Hepatocyte (in vitro differentiated cells): ENCODE results near the gene TMEM114. TPM values are rescaled to one million over a fixed set of nuclear protein-coding genes. Genes with fewer than 3 reads are reported as not detected.
A peak's percentile ranks its signal among the peaks of the same experiment; 100 is the strongest.

Source experiments
- DNase-seq: peaks from one replicate; pipeline ENCODE4 v3.0.0-alpha.2; 2016; ENCODE audit warnings: low spot score
- H2AFZ ChIP-seq: fragments of 200-600 bp; sonication (generic); 2 replicates; pipeline ENCODE4 v1.6.0; 2016; ENCODE audit warnings: antibody characterized with exemption, mild to moderate bottlenecking
- H3K27ac ChIP-seq: fragments of 200-600 bp; sonication (generic); 2 replicates; pipeline ENCODE4 v1.5.1; 2016; ENCODE audit warnings: mild to moderate bottlenecking
- H3K27me3 ChIP-seq: fragments of 200-600 bp; sonication (generic); 2 replicates; pipeline ENCODE4 v1.6.1; 2016
- H3K36me3 ChIP-seq: fragments of 200-600 bp; sonication (generic); replicated peaks from 2 replicates; pipeline ENCODE4 v1.5.1; 2016; ENCODE audit warnings: low read depth; ENCODE audit not compliant: insufficient read depth
- H3K4me1 ChIP-seq: fragments of 200-600 bp; sonication (generic); 2 replicates; pipeline ENCODE4 v1.5.1; 2016; ENCODE audit warnings: mild to moderate bottlenecking, moderate library complexity; ENCODE audit not compliant: insufficient read depth
- H3K4me2 ChIP-seq: fragments of 200-600 bp; sonication (generic); 2 replicates; pipeline ENCODE4 v1.6.0; 2016
- H3K4me3 ChIP-seq: fragments of 200-600 bp; sonication (generic); 2 replicates; pipeline ENCODE4 v1.5.1; 2016; ENCODE audit warnings: mild to moderate bottlenecking
- H3K79me2 ChIP-seq: fragments of 200-600 bp; sonication (generic); 2 replicates; pipeline ENCODE4 v1.6.0; 2017; ENCODE audit warnings: mild to moderate bottlenecking
- H3K9me2 ChIP-seq: fragments of 200-600 bp; sonication (generic); replicated peaks from 2 replicates; pipeline ENCODE4 v1.6.0; 2017; ENCODE audit warnings: mild to moderate bottlenecking; ENCODE audit not compliant: insufficient read depth
- H3K9me3 ChIP-seq: fragments of 200-600 bp; sonication (generic); 2 replicates; pipeline ENCODE4 v1.5.1; 2016; ENCODE audit warnings: low read depth, mild to moderate bottlenecking
- H4K20me1 ChIP-seq: fragments of 200-600 bp; sonication (generic); 2 replicates; pipeline ENCODE4 v1.6.0; 2016; ENCODE audit warnings: mild to moderate bottlenecking; ENCODE audit not compliant: insufficient read depth, poor library complexity, severe bottlenecking
- EZH2 ChIP-seq: fragments of 200-600 bp; sonication (generic); IDR thresholded peaks from 2 replicates; pipeline ENCODE4 v1.6.1; 2016; ENCODE audit warnings: antibody characterized with exemption, mild to moderate bottlenecking, borderline replicate concordance
- EZH2phosphoT487 ChIP-seq: fragments of 200-600 bp; sonication (generic); IDR thresholded peaks from one replicate; pipeline ENCODE4 v1.6.1; 2018; ENCODE audit warnings: antibody characterized with exemption, mild to moderate bottlenecking, low read depth, moderate library complexity; ENCODE audit not compliant: unreplicated experiment, severe bottlenecking
- WGBS: methylation state at CpG from one replicate; pipeline ENCODE4 v1.1.6; 2016; ENCODE audit warnings: low lambda C conversion rate; ENCODE audit errors: missing lambda C conversion rate; 5-methylcytosine and 5-hydroxymethylcytosine counted together
- polyA plus RNA-seq: library from polyadenylated mRNA; unstranded; fragments of >200 nt; fragmentation: Nextera tagmentation; extraction: Ambion mirVana; gene quantifications from 2 replicates; pipeline ENCODE4 v1.2.1, GENCODE V29; 2016
- total RNA-seq: library from RNA; depleted of rRNA; stranded (reverse); fragments of >200 nt; gene quantifications from 2 replicates; pipeline ENCODE4 v1.2.3, GENCODE V29; 2014
- TF ChIP-seq, protein P1 (sequence below): fragments of 200-600 bp; sonication (generic); IDR thresholded peaks from 2 replicates; pipeline ENCODE4 v1.5.1; 2016; ENCODE audit warnings: antibody characterized with exemption, mild to moderate bottlenecking; ENCODE audit not compliant: poor library complexity

Gene TMEM114
- total and polyA plus RNA-seq, 2 experiments from 2014 or later = not detected

DNA sequence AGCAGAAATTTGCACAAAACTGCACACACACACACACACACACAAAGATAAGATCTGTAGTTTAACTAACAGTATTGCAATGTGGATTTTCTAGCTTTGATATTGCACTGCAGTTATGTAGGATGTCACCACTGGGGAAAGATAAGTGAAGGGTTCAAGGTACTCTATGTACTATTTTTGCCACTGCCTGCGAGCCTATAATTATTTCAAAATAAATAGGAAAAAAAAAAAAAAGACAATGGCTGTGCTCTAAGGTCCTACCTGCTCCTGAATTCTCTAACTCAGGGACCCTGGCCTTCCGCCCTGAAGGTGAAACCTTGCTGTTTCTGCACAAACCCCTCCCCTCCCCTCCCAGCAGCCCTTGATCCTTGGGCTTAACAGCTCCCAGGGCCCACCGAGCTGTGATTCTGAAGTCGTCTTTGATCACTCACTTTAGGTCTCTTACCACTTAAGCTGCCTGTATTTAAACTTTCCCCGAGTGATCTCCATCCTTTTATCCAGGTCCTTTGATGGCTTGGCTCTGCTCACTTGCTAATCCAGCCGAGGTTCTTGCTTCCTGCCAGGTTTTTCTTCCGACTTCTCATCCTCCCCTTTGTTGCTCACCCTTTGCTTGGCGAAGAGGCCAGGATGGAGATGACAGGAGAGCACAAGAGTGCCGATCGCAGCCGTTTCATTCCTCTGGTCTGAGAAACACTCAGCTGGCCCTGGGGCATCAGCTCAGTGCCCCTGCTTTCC, 37.7 kb downstream of the TMEM114 start:
- 26% methylated on average over 11 of the region's 11 CpGs for WGBS
- DNase-seq = no peak
- no peaks in the 10 kb centered on the region for H3K9me2 ChIP-seq
- H3K36me3 ChIP-seq = no peaks in the 10 kb centered on the region
- H2AFZ ChIP-seq = no peak overlapping the region
- no peak overlapping the region for H3K27ac ChIP-seq
- H3K4me2 ChIP-seq = peak overlapping the region; percentile 10
- no peaks in the 10 kb centered on the region for H3K79me2 ChIP-seq
- H3K4me1 ChIP-seq = no peaks in the 10 kb centered on the region
- H3K4me3 ChIP-seq = no peak overlapping the region
- H3K27me3 ChIP-seq = no peaks in the 10 kb centered on the region
- TF ChIP-seq, protein P1, sequence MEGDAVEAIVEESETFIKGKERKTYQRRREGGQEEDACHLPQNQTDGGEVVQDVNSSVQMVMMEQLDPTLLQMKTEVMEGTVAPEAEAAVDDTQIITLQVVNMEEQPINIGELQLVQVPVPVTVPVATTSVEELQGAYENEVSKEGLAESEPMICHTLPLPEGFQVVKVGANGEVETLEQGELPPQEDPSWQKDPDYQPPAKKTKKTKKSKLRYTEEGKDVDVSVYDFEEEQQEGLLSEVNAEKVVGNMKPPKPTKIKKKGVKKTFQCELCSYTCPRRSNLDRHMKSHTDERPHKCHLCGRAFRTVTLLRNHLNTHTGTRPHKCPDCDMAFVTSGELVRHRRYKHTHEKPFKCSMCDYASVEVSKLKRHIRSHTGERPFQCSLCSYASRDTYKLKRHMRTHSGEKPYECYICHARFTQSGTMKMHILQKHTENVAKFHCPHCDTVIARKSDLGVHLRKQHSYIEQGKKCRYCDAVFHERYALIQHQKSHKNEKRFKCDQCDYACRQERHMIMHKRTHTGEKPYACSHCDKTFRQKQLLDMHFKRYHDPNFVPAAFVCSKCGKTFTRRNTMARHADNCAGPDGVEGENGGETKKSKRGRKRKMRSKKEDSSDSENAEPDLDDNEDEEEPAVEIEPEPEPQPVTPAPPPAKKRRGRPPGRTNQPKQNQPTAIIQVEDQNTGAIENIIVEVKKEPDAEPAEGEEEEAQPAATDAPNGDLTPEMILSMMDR = no peak
- TF ChIP-seq EZH2phosphoT487 = no peak
- no peak for TF ChIP-seq EZH2
- H4K20me1 ChIP-seq = no peaks in the 10 kb centered on the region
- no peaks in the 10 kb centered on the region for H3K9me3 ChIP-seq

DNA sequence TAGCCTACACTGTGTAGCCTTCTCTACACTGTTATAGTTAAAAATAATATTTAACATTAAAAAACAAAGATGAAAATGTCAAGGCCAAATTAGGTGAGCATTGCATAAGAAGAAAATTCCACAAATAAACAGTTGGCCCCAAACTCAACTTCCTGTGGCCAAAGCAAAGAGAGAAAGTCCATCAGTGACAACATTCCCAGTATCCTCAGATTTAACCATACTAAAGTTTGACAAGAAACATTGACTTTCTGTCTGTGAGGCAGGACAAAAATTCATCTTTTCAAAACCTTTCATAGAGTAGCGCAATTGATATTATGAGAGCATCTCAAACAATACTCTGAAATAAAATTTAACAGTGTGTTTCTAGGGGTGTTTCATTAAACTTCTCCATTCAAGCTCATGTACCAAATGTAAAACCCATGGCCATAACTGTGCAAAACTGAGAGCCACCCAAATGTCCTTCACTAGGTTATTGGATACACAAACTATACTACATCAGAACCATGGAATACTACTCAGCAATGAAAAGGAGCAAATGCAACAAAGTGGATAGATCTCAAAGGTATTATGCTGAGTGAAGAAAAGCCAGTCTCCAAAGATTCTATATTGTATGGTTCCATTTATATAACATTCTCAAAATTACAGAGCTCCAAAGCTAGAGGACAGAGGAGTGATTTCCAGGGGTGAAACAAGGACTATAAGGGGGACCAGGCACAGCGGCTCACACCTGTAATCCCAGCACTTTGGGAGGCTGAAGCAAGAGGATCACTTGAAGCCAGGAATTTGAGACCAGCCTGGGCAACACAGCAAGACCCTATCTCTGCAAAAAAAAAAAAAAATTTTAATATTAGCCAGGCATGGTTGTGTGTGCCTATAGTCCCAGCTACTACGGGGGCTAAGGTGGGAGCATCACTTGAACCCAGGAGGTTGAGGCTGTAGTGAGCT, 38.7 kb downstream of the TMEM114 start:
- Histone ChIP-seq H3K27ac (no peak overlapping the region), H4K20me1 (no peaks in the 10 kb centered on the region), H3K36me3 (no peaks in the 10 kb centered on the region), H3K79me2 (no peaks in the 10 kb centered on the region), H3K4me1 (no peaks in the 10 kb centered on the region), H3K9me2 (no peaks in the 10 kb centered on the region), H3K9me3 (no peaks in the 10 kb centered on the region), H2AFZ (no peak overlapping the region), H3K4me2 (no peak overlapping the region), H3K27me3 (no peaks in the 10 kb centered on the region), H3K4me3 (no peak overlapping the region)
- DNase-seq = no peak
- no peak for TF ChIP-seq EZH2
- TF ChIP-seq, protein P1 = no peak
- TF ChIP-seq EZH2phosphoT487 = no peak
- WGBS = 89% methylated on average over 3 of the region's 3 CpGs

DNA sequence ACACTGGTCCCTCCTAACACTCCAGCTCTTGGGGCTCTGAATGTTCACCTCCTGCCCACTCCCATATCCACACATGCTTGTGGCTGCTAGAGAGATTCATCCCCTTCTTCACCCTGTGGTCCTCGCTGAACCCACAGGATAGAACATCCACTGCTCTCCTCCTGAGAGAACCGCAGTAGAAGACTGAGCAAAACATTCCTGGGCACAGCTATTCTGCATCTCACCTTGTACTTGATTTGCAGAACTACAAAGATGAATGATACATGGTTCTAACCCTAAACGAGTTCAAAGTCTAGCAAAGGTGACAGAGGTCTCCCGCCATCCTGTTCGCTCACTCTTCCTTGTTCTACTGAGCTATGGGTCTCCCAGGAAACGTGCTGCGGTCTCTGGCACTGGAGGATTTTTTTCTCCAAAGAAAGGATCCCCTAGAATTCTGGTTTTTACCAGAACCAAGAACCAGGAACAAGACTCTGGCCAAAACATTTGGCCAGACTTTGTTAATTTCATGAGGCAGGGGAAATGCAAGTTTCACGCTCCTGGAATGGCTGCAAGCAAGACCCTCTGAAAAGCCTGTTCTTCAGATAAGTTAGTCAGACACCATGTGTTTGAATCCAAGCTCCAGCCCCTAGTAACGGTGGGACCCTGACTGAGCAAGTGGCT, 39.5 kb downstream of the TMEM114 start:
- Histone ChIP-seq H3K36me3 (no peaks in the 10 kb centered on the region), H3K27ac (no peak overlapping the region), H3K9me3 (no peaks in the 10 kb centered on the region), H3K4me3 (no peak overlapping the region), H4K20me1 (no peaks in the 10 kb centered on the region), H3K4me2 (no peak overlapping the region), H2AFZ (no peak overlapping the region), H3K27me3 (no peaks in the 10 kb centered on the region), H3K79me2 (no peaks in the 10 kb centered on the region), H3K4me1 (no peaks in the 10 kb centered on the region), H3K9me2 (no peaks in the 10 kb centered on the region)
- WGBS = 85% methylated on average over 9 of the region's 9 CpGs
- DNase-seq = no peak
- TF ChIP-seq EZH2phosphoT487 (no peak), EZH2 (no peak)
- TF ChIP-seq, protein P1 = no peak
